Inferior parietal cortex (tissue), 1 donor: Measurements from ENCODE around the gene POLE3.
"Not testable (repeated sequence)": the region's sequence is repeated elsewhere in the genome, so short reads cannot be mapped to it uniquely, and the experiment has no call there.

Experiments used
- DNase-seq: peaks from one replicate; pipeline ENCODE4 v3.0.0-alpha.2; 2016; ENCODE audit errors: extremely low spot score

POLE3 gene

GRCh38 chr9:113410207-113410864, at the start of gene POLE3, which contains the start of gene C9orf43:
POLE3 (minus strand) TSS chr9:113410675; CDS start chr9:113410293, 382 bp downstream.
C9orf43 (plus strand) TSS chr9:113410747; CDS start chr9:113413494, 2,747 bp downstream.
- DNase-seq = peak; percentile 95

- no peak for DNase-seq
These were observed 45.8 kb upstream of the POLE3 start for GRCh38 chr9:113456235-113456634.

- peak; percentile 41 for DNase-seq
These were observed 44.7 kb upstream of the POLE3 start for GRCh38 chr9:113454914-113455761.

- DNase-seq = no peak
These were observed 41.7 kb upstream of the POLE3 start for GRCh38 chr9:113452113-113452605.

- DNase-seq = no peak
These were observed 38.9 kb upstream of the POLE3 start for GRCh38 chr9:113449376-113449775.

GRCh38 chr9:113446323-113446740, 35.9 kb upstream of the POLE3 start:
- peak; percentile 90 for DNase-seq

GRCh38 chr9:113444736-113445135, 34.3 kb upstream of the POLE3 start:
- DNase-seq = no peak

GRCh38 chr9:113437716-113438115, 27.2 kb upstream of the POLE3 start:
- DNase-seq = not testable (repeated sequence)

- no peak for DNase-seq
These were observed 26.4 kb upstream of the POLE3 start for GRCh38 chr9:113436728-113437515.

GRCh38 chr9:113431191-113431590, 20.7 kb upstream of the POLE3 start:
- no peak for DNase-seq

- DNase-seq = no peak
These were observed 17.7 kb upstream of the POLE3 start for GRCh38 chr9:113428062-113428615.

- DNase-seq = no peak
These were observed 17.2 kb upstream of the POLE3 start for GRCh38 chr9:113427629-113428028.

- DNase-seq = no peak
These were observed 16.2 kb upstream of the POLE3 start for GRCh38 chr9:113426701-113427100.

- DNase-seq = no peak
These were observed 14.6 kb upstream of the POLE3 start for GRCh38 chr9:113425072-113425471.

- DNase-seq = no peak
These were observed 11.3 kb upstream of the POLE3 start for GRCh38 chr9:113421726-113422125.

- DNase-seq = no peak
These were observed 6.9 kb upstream of the POLE3 start for GRCh38 chr9:113417370-113417769.

- no peak for DNase-seq
These were observed 5.8 kb upstream of the POLE3 start for GRCh38 chr9:113416149-113416721.

GRCh38 chr9:113409883-113410206, 630 bp downstream of the POLE3 start:
- no peak for DNase-seq

GRCh38 chr9:113409481-113409880, 994 bp downstream of the POLE3 start:
- DNase-seq = no peak

GRCh38 chr9:113406873-113407511, 3.5 kb downstream of the POLE3 start:
- DNase-seq = peak; percentile 64

GRCh38 chr9:113406353-113406752, 4.1 kb downstream of the POLE3 start:
- DNase-seq = not testable (repeated sequence)
